GM18868 (cell line): Measurements from ENCODE around the gene HIPK3.
"Not testable (repeated sequence)": the region's sequence is repeated elsewhere in the genome, so short reads cannot be mapped to it uniquely, and the experiment has no call there.

Experiments used
- ATAC-seq: cut with Tn5 transposase; IDR thresholded peaks from one replicate; pipeline ENCODE4 v1.9.1; 2021; ENCODE audit warnings: mild to moderate bottlenecking, moderate library complexity; ENCODE audit not compliant: unreplicated experiment

The HIPK3 gene

GRCh38 chr11:33257160-33257896 lies at the start of gene HIPK3:
Gene HIPK3, plus strand, starts transcription at chr11:33257381.
- ATAC-seq, result peak; percentile 83

DNA sequence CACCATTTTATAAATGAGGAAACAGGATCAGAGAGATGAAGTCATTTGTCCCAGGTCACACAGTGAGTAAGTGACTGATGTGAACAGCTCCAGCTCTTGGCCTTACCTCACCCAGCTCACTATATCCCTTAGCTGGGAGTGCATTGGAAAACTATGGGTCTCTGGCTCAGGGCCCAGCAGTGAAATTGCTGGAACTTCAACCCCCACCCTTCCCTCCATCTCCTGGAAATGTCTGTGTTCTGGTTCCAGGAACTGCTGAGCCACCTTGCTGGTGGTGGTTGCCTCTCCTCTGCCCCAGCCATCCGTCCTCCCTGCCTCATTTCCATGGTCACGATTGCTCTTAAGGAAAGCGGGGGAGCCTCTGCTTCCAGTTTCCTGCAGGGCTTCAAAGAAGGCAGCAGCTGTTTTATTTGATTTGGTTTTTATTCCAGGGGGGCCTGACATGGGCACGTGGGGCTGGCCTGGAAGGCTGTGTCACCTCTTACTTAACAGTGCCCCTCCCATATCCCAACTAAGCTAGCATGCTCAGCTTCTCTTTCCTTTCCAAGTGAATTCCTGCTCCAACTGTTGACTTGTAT lies 49.7 kb upstream of the HIPK3 start:
- ATAC-seq, result no peak

- ATAC-seq, result no peak
Observed at GRCh38 chr11:33208150-33208549, 49.0 kb upstream of the HIPK3 start.

DNA sequence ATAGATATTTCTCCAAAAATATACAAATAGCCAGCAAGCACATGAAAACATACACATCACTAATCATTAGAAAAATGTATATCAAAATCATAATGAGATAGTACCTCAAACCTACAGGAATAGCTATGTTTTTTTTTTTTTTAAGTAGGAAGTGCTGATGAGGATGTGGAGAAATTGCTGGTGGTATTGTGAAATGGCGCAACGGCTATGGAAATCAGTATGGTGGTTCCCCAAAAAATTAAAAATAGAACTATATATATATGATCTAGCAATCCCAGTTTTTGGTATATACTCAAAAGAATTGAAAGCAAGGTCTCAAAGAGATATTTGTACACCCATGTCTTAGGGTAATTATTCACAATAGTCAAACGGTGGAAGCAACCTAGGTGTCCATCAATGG lies 46.0 kb upstream of the HIPK3 start:
- ATAC-seq, result no peak

GRCh38 chr11:33211580-33211979 lies 45.6 kb upstream of the HIPK3 start:
- no peak for ATAC-seq

DNA sequence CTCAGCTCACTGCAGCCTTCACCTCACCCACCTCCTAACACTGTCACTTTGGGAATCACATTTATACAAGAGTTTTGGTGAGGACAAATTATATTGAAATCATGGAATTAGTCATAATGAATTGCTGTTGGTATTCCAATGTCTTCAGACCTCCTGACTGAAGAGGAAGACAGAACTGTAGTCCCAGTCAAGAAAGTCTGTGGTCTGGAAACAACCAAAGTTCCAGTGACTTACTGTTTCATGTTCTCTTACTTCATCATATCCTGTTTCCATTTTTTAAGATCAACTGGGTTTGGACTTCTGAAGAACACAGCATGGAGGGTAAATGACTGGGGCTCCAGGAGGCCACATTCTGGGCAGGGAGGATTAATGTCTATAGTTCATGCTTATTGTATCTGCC lies 43.0 kb upstream of the HIPK3 start:
- no peak for ATAC-seq

GRCh38 chr11:33214767-33215166 lies 42.4 kb upstream of the HIPK3 start:
- ATAC-seq, result no peak

- ATAC-seq, result not testable (repeated sequence)
Observed at GRCh38 chr11:33216676-33217075, 40.5 kb upstream of the HIPK3 start.

DNA sequence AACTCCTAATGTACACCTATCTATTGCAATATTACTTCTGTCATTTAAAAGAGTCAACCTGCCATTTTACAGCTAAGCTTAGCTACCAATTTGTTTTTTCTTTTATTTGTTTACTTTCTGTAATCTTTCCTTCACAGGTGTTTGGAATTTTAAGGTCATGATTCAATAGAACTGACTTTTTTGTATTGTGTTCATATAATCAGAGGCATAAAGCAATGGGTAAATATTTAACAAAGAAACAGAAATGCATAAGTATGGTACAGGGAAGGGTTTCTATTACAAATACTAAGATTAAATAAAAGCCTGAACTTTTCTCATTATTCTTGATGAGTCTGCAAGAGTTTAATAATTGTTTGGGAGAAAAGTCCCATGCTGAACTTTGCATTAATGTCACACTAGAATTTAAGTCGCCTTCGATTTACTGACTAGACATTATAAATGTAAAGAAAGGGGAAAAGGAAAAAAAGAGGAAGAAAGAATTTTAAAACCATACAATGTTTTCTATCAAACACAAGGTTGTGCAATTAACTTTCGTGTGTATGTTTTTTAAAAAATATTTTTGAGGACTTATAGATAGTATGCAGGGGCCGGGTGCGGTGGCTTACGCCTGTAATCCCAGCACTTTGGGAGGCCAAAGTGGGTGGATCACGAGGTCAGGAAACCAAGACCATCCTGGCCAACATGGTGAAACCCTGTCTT lies 35.0 kb upstream of the HIPK3 start:
- ATAC-seq, result no peak

GRCh38 chr11:33225371-33225770 lies 31.8 kb upstream of the HIPK3 start:
- ATAC-seq, result no peak

DNA sequence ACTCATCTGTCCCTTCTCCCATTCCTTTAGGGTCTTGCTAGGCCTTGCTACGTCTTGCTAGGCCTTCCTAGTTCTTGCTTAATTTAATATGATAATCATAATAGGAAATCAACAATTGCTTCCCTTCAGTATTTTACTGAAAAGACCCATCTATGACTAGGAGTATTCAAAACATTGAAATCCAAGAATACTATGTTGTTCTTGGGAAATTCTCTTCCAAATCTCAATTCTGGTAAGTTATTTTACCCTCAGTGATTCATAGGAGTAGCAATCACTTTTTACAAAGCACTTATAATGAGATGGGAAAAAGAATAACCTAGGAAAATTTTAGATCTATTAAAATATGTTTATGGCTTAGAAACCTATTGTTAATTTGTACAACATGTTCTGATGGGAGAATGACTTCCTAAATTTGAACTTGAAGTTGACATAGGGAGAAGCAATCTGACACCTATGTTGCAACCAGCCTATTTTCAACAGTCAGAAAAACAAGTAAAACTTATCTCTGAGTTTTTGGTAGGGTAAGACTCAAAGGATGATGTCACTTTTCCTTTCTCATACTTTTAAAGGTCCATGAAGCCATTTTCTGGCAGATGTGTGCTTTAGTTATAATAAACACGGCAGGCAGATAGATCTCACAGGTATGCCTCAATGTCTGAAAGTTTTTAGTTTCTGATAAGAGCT lies 29.5 kb upstream of the HIPK3 start:
- ATAC-seq, result no peak

- no peak for ATAC-seq
Observed at GRCh38 chr11:33234397-33235190, 22.6 kb upstream of the HIPK3 start.

DNA sequence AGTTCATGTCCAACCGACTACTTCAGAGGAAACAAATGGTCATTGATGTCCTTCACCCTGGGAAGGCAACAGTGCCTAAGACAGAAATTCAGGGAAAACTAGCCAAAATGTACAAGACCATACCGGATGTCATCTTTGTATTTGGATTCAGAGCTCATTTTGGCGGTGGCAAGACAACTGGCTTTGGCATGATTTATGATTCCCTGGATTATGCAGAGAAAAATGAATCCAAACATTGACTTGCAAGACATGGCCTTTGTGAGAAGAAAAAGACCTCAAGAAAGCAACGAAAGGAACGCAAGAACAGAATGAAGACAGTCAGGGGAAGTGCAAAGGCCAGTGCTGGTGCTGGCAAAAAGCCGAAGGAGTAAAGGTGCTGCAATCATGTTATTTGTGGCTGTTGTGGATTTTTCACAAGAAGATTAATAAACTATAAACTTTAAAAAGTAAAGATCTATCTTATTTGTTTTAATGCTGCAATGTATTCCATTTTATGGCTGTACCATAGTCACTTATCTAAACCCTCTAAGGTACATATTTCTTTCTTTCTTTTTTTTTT lies 20.1 kb upstream of the HIPK3 start:
- ATAC-seq, result no peak

GRCh38 chr11:33242575-33242974 lies 14.6 kb upstream of the HIPK3 start:
- no peak for ATAC-seq

DNA sequence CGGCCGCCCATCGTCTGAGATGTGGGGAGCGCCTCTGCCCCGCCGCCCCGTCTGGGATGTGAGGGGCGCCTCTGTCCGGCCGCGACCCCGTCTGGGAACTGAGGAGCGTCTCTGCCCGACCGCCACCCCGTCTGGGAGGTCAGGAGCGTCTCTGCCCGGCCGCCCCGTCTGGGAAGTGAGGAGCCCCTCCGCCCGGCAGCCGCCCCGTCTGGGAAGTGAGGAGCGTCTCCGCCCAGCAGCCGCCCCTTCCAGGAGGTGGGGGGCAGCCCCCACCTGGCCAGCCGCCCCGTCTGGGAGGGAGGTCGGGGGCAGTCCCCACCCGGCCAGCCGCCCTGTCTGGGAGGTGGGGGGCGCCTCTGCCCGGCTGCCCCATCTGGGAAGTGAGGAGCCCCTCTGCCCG lies 13.5 kb upstream of the HIPK3 start:
- ATAC-seq, result not testable (repeated sequence)

DNA sequence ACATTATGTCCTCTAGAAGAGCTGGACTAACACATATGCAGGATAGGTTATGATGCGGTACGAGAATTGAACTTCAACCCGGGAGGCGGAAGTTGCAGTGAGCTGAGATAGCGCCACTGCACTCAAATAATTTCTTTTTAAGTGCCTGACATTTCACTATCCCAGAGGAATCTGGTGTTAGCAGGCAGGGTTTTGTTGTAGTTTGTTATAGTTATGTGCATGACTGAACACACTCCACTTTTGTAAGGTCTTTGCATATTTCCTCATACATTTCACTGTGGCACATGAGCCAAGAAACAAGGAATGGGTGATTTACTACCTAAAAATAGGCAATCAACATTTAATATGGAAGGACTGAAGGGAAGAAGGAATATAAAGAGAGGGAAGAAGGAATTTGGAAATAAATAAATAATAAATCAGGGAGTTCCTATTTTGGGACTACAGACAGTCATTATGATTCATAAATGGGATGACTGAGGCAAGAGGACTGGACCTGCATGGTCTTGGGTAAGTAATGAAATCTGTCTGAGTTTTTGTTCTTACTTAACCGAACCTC lies 8.7 kb upstream of the HIPK3 start:
- ATAC-seq, result no peak

- ATAC-seq, result no peak
Observed at GRCh38 chr11:33256031-33256812, 959 bp upstream of the HIPK3 start.

GRCh38 chr11:33256813-33257159 lies 395 bp upstream of the HIPK3 start:
- ATAC-seq, result no peak

GRCh38 chr11:33257897-33258630 lies 883 bp downstream of the HIPK3 start:
- ATAC-seq, result peak; percentile 45
